GM12873 (cell line): ENCODE measurements around the gene NDUFS5.

ENCODE experiments used
- CTCF ChIP-seq: IDR thresholded peaks from 2 replicates; pipeline ENCODE4 v1.5.1; 2012; ENCODE audit warnings: low read depth, mild to moderate bottlenecking, moderate library complexity, low read length, control low read depth; ENCODE audit not compliant: insufficient read depth; ENCODE audit errors: missing control alignments

Gene NDUFS5

GRCh38 chr1:39050001-39050400 lies 23.9 kb downstream of the NDUFS5 start:
- no peak for TF ChIP-seq CTCF

- no peak for TF ChIP-seq CTCF
These were observed 25.8 kb downstream of the NDUFS5 start for GRCh38 chr1:39051956-39052355.

GRCh38 chr1:39061951-39062350 lies 35.8 kb downstream of the NDUFS5 start:
- TF ChIP-seq CTCF, result no peak

- TF ChIP-seq CTCF, result no peak
These were observed 37.0 kb downstream of the NDUFS5 start for GRCh38 chr1:39063191-39063590.

- no peak for TF ChIP-seq CTCF
These were observed 37.6 kb downstream of the NDUFS5 start for GRCh38 chr1:39063775-39064174.

- TF ChIP-seq CTCF, result no peak
These were observed 39.4 kb downstream of the NDUFS5 start for GRCh38 chr1:39065542-39065941.

GRCh38 chr1:39076127-39076798 lies 50.1 kb downstream of the NDUFS5 start:
- no peak for TF ChIP-seq CTCF
